Keratinocyte (primary cell): Measurements from ENCODE around the gene RFESD. TPM values are rescaled to one million over a fixed set of nuclear protein-coding genes. Genes with fewer than 3 reads are reported as not detected.

Experiments used
- DNase-seq: peaks from one replicate; pipeline ENCODE4 v3.0.0-alpha.2; 2011; ENCODE audit warnings: low read depth, missing footprints, low spot score
- FAIRE-seq: peaks from 2 replicates; lab custom pipeline; 2011; peaks lifted over from hg19 to GRCh38; lab: Jason Lieb, UNC
- H2AFZ ChIP-seq: 2 replicates; pipeline ENCODE4 v1.6.0; 2012; ENCODE audit warnings: low read length, control low read depth, inconsistent platforms; ENCODE audit not compliant: control insufficient read depth
- H3K27ac ChIP-seq: 2 replicates; pipeline ENCODE4 v1.5.1; 2011; ENCODE audit warnings: low read length; ENCODE audit not compliant: control insufficient read depth, insufficient read depth
- H3K27me3 ChIP-seq: 3 replicates; pipeline ENCODE4 v1.6.0; 2011; ENCODE audit warnings: low read length; ENCODE audit not compliant: control insufficient read depth, insufficient read depth; ENCODE audit errors: extremely low read depth
- H3K36me3 ChIP-seq, 2 experiments: 2 replicates in 1 of 2; 3 replicates in 1 of 2; pipeline ENCODE4 v1.5.1; 2011; ENCODE audit warnings: low read length in 2 of 2, mild to moderate bottlenecking in 1 of 2; ENCODE audit not compliant: control insufficient read depth in 2 of 2, insufficient read depth in 2 of 2; ENCODE audit errors: extremely low read depth in 1 of 2
- H3K4me1 ChIP-seq: 3 replicates; pipeline ENCODE4 v1.5.1; 2011; ENCODE audit warnings: low read length; ENCODE audit not compliant: control insufficient read depth, insufficient read depth; ENCODE audit errors: extremely low read depth
- H3K4me2 ChIP-seq: 3 replicates; pipeline ENCODE4 v1.6.0; 2011; ENCODE audit warnings: low read depth, low read length; ENCODE audit not compliant: control insufficient read depth, insufficient read depth; ENCODE audit errors: extremely low read depth
- H3K4me3 ChIP-seq, 3 experiments: fragments of 200-600 bp in 1 of 3; sonication (generic) in 1 of 3; 2 replicates in 2 of 3; 3 replicates in 1 of 3; pipeline ENCODE4 v1.5.1; 2011 to 2016; ENCODE audit warnings: low read length in 3 of 3, mild to moderate bottlenecking in 3 of 3, control low read depth in 2 of 3, inconsistent platforms in 1 of 3, low read depth in 1 of 3, mixed read lengths in 1 of 3, mixed run types in 1 of 3, moderate library complexity in 1 of 3; ENCODE audit not compliant: control insufficient read depth in 2 of 3, insufficient read depth in 2 of 3; ENCODE audit errors: extremely low read depth in 1 of 3
- H3K79me2 ChIP-seq: 2 replicates; pipeline ENCODE4 v1.6.0; 2012; ENCODE audit warnings: low read length; ENCODE audit not compliant: control insufficient read depth, insufficient read depth
- H3K9ac ChIP-seq: 3 replicates; pipeline ENCODE4 v1.6.0; 2011; ENCODE audit warnings: low read length; ENCODE audit not compliant: control insufficient read depth, insufficient read depth; ENCODE audit errors: extremely low read depth
- H3K9me1 ChIP-seq: 3 replicates; pipeline ENCODE4 v1.6.0; 2011; ENCODE audit warnings: low read length; ENCODE audit not compliant: control insufficient read depth, insufficient read depth; ENCODE audit errors: extremely low read depth
- H3K9me3 ChIP-seq: 2 replicates; pipeline ENCODE4 v1.5.1; 2012; ENCODE audit warnings: low read depth, low read length; ENCODE audit not compliant: control insufficient read depth
- H4K20me1 ChIP-seq: 3 replicates; pipeline ENCODE4 v1.6.0; 2011; ENCODE audit warnings: low read length; ENCODE audit not compliant: control insufficient read depth, insufficient read depth; ENCODE audit errors: extremely low read depth
- EZH2 ChIP-seq: IDR thresholded peaks from one replicate; pipeline ENCODE4 v1.6.1; 2012; ENCODE audit warnings: inconsistent platforms, mild to moderate bottlenecking, low read length, moderate library complexity
- dilution Hi-C: fragments of 300-500 bp; cut with MboI; formaldehyde crosslinking; loops from one replicate; pipeline ENCODE4 v1.7.0; 2020; ENCODE audit warnings: low sequenced_read_pairs; ENCODE audit not compliant: extremely low pct_ligation_motif_present
- polyA plus RNA-seq, 5 experiments: library from polyadenylated mRNA; depleted of rRNA in 3 of 5; stranded (reverse) in 3 of 5; stranded (forward) in 1 of 5; unstranded in 1 of 5; fragments of >200 nt; gene quantifications; 1 replicate in 1 of 5; 2 replicates in 3 of 5; 3 replicates in 1 of 5; pipeline versions ENCODE4 v1.2.1 to v1.2.3, GENCODE V29; 2011 to 2012; ENCODE audit warnings: missing spikeins in 2 of 5, low read depth in 1 of 5, low replicate concordance in 1 of 5
- TF ChIP-seq, protein P1 (sequence below), 3 experiments: IDR thresholded peaks in 1 of 3; conservative IDR thresholded peaks in 1 of 3; optimal IDR thresholded peaks in 1 of 3; 2 replicates in 2 of 3; 3 replicates in 1 of 3; pipeline versions ENCODE3 to v1.5.1; 2011; ENCODE audit warnings: low read length in 3 of 3, mild to moderate bottlenecking in 3 of 3, moderate library complexity in 2 of 3, control low read depth in 1 of 3, inconsistent platforms in 1 of 3; ENCODE audit not compliant: insufficient read depth in 2 of 3; ENCODE audit errors: extremely low read depth in 1 of 3

The RFESD gene
- polyA plus RNA-seq, 1 donor (not counting 4 experiments of a cell fraction or from before 2014, with no cell fraction given), result 3.5 TPM

GRCh38 chr5:95623706-95624105 lies 22.9 kb upstream of the RFESD start:
- H3K27me3 ChIP-seq, result peaks cover 9% of the 10 kb centered on the region
- H3K4me1 ChIP-seq, result peaks cover 12% of the 10 kb centered on the region
- FAIRE-seq (no peak), DNase-seq (no peak)
- no peaks in the 10 kb centered on the region for H3K9me3 ChIP-seq
- no peaks in the 10 kb centered on the region for H3K79me2 ChIP-seq
- no peak overlapping the region for H3K4me3 ChIP-seq
- H3K9me1 ChIP-seq, result no peaks in the 10 kb centered on the region
- H3K9ac ChIP-seq, result no peak overlapping the region
- TF ChIP-seq, protein P1, sequence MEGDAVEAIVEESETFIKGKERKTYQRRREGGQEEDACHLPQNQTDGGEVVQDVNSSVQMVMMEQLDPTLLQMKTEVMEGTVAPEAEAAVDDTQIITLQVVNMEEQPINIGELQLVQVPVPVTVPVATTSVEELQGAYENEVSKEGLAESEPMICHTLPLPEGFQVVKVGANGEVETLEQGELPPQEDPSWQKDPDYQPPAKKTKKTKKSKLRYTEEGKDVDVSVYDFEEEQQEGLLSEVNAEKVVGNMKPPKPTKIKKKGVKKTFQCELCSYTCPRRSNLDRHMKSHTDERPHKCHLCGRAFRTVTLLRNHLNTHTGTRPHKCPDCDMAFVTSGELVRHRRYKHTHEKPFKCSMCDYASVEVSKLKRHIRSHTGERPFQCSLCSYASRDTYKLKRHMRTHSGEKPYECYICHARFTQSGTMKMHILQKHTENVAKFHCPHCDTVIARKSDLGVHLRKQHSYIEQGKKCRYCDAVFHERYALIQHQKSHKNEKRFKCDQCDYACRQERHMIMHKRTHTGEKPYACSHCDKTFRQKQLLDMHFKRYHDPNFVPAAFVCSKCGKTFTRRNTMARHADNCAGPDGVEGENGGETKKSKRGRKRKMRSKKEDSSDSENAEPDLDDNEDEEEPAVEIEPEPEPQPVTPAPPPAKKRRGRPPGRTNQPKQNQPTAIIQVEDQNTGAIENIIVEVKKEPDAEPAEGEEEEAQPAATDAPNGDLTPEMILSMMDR (optimal IDR thresholded peaks at IDR 0.05 in 1 of 3, IDR thresholded peaks at IDR 0.05 in 1 of 3, conservative IDR thresholded peaks at IDR 0.05 in 1 of 3; ENCODE audit: extremely low read depth in 1 of 3, insufficient read depth in 2 of 3, low read length in 3 of 3), result no peak
- TF ChIP-seq EZH2, result no peak
- no peak overlapping the region for H3K4me2 ChIP-seq
- H3K36me3 ChIP-seq, result no peaks in the 10 kb centered on the region
- H3K27ac ChIP-seq, result no peak overlapping the region
- dilution Hi-C loops, result no loop called here
- no peak overlapping the region for H2AFZ ChIP-seq
- H4K20me1 ChIP-seq, result no peaks in the 10 kb centered on the region

GRCh38 chr5:95624368-95624767 lies 22.2 kb upstream of the RFESD start:
- H3K9ac ChIP-seq, result no peak overlapping the region
- H3K9me1 ChIP-seq, result no peaks in the 10 kb centered on the region
- peaks cover 10% of the 10 kb centered on the region for H3K4me1 ChIP-seq
- peaks cover 9% of the 10 kb centered on the region for H3K27me3 ChIP-seq
- TF ChIP-seq, protein P1 (optimal IDR thresholded peaks at IDR 0.05 in 1 of 3, IDR thresholded peaks at IDR 0.05 in 1 of 3, conservative IDR thresholded peaks at IDR 0.05 in 1 of 3; ENCODE audit: extremely low read depth in 1 of 3, insufficient read depth in 2 of 3, low read length in 3 of 3), result no peak
- TF ChIP-seq EZH2, result no peak
- no peak overlapping the region for H2AFZ ChIP-seq
- no peak overlapping the region for H3K27ac ChIP-seq
- no peaks in the 10 kb centered on the region for H3K79me2 ChIP-seq
- H3K4me3 ChIP-seq, result no peak overlapping the region
- no peaks in the 10 kb centered on the region for H3K9me3 ChIP-seq
- dilution Hi-C loops, result no loop called here
- DNase-seq (no peak), FAIRE-seq (no peak)
- H3K36me3 ChIP-seq, result no peaks in the 10 kb centered on the region
- no peak overlapping the region for H3K4me2 ChIP-seq
- H4K20me1 ChIP-seq, result no peaks in the 10 kb centered on the region
